ENCODE data around the gene MYD88. TPM values are rescaled to one million over a fixed set of nuclear protein-coding genes. Genes with fewer than 3 reads are reported as not detected.
A peak's percentile ranks its signal among the peaks of the same experiment; 100 is the strongest.

MYD88 gene
- polyA plus RNA-seq, 3 donors, result 286 to 427 (median 398) TPM

- TF ChIP-seq CTCF (IDR thresholded peaks at IDR 0.05), result no peak
- peaks cover 73 to 74% of the 10 kb centered on the region in 2 donors for H3K4me1 ChIP-seq (ENCODE audit: control insufficient read depth in 1 of 2, insufficient read depth in 2 of 2, low read length in 2 of 2)
- Mint-ChIP-seq H3K36me3 (peaks cover 4 to 12% of the 10 kb centered on the region in 2 donors), H3K27ac (peak overlapping the region; percentile 97 to 99 (median 98)), H3K27me3 (ENCODE audit: low read depth in 3 of 3) (no peaks in the 10 kb centered on the region), H3K4me3 (no peak overlapping the region), H3K4me1 (peaks cover 71% of the 10 kb centered on the region), H3K9me3 (peaks cover 0 to 4% (median 3%) of the 10 kb centered on the region in 7 donors)
- peak; percentile 87 to 98 (median 97) for DNase-seq
- H2AFZ ChIP-seq (ENCODE audit: insufficient read depth, low read depth, low read length, poor library complexity, severe bottlenecking), result no peak overlapping the region
- intact Hi-C loops (cut with micrococcal nuclease), result loop anchor here in 1 of 2 donors (1.0 kb wide), 1 partner anchor 10 kb away; no protein-coding TSS in a partner anchor
- H3K9ac ChIP-seq (ENCODE audit: insufficient read depth, low read length, poor library complexity, severe bottlenecking), result peak overlapping the region; percentile 16
- H3K4me2 ChIP-seq (replicated peaks; ENCODE audit: extremely low read depth, low read length, poor library complexity, severe bottlenecking), result no peak overlapping the region
- H3K9me3 ChIP-seq (replicated peaks in 1 of 2; ENCODE audit: control insufficient read depth in 1 of 2, insufficient read depth in 1 of 2, low read length in 2 of 2), result no peaks in the 10 kb centered on the region
- no peak overlapping the region for H3K4me3 ChIP-seq (replicated peaks in 1 of 3; ENCODE audit: low read depth in 2 of 3, low read length in 3 of 3)
- no peaks in the 10 kb centered on the region for H3K79me2 ChIP-seq (ENCODE audit: insufficient read depth, low read length)
- no peaks in the 10 kb centered on the region for H3K27me3 ChIP-seq (ENCODE audit: control insufficient read depth in 2 of 2, insufficient read depth in 2 of 2, low read length in 2 of 2)
- no CpG with 5 or more reads among the region's 2 CpGs for WGBS (ENCODE audit: insufficient coverage)
- peak overlapping the region in 1 of 2 donors; percentile 95 for H3K27ac ChIP-seq (ENCODE audit: low read depth in 1 of 2, low read length in 2 of 2)
- H4K20me1 ChIP-seq (ENCODE audit: insufficient read depth, low read length), result no peaks in the 10 kb centered on the region
- H3K36me3 ChIP-seq (replicated peaks in 1 of 2; ENCODE audit: control insufficient read depth in 1 of 2, insufficient read depth in 2 of 2, low read length in 2 of 2), result no peaks in the 10 kb centered on the region
Observed at GRCh38 chr3:38154033-38154494, 15.6 kb downstream of the MYD88 start.

GRCh38 chr3:38154625-38155255 is 16.3 kb downstream of the MYD88 start:
- Histone ChIP-seq H3K4me1 (ENCODE audit: control insufficient read depth in 1 of 2, insufficient read depth in 2 of 2, low read length in 2 of 2) (peaks cover 67% of the 10 kb centered on the region in 2 donors), H3K4me2 (replicated peaks; ENCODE audit: extremely low read depth, low read length, poor library complexity, severe bottlenecking) (no peak overlapping the region), H3K4me3 (replicated peaks in 1 of 3; ENCODE audit: low read depth in 2 of 3, low read length in 3 of 3) (no peak overlapping the region), H4K20me1 (ENCODE audit: insufficient read depth, low read length) (no peaks in the 10 kb centered on the region), H2AFZ (ENCODE audit: insufficient read depth, low read depth, low read length, poor library complexity, severe bottlenecking) (no peak overlapping the region), H3K9me3 (replicated peaks in 1 of 2; ENCODE audit: control insufficient read depth in 1 of 2, insufficient read depth in 1 of 2, low read length in 2 of 2) (no peaks in the 10 kb centered on the region), H3K27ac (ENCODE audit: low read depth in 1 of 2, low read length in 2 of 2) (peak overlapping the region in 1 of 2 donors; percentile 95), H3K9ac (ENCODE audit: insufficient read depth, low read length, poor library complexity, severe bottlenecking) (peak overlapping the region; percentile 16), H3K36me3 (replicated peaks in 1 of 2; ENCODE audit: control insufficient read depth in 1 of 2, insufficient read depth in 2 of 2, low read length in 2 of 2) (no peaks in the 10 kb centered on the region), H3K79me2 (ENCODE audit: insufficient read depth, low read length) (no peaks in the 10 kb centered on the region), H3K27me3 (ENCODE audit: control insufficient read depth in 2 of 2, insufficient read depth in 2 of 2, low read length in 2 of 2) (no peaks in the 10 kb centered on the region)
- Mint-ChIP-seq H3K9me3 (peaks cover 0 to 4% (median 3%) of the 10 kb centered on the region in 7 donors), H3K36me3 (peaks cover 4 to 12% of the 10 kb centered on the region in 2 donors), H3K27ac (peak overlapping the region; percentile 82 to 99 (median 97)), H3K4me3 (no peak overlapping the region), H3K27me3 (ENCODE audit: low read depth in 3 of 3) (no peaks in the 10 kb centered on the region), H3K4me1 (peaks cover 64% of the 10 kb centered on the region)
- DNase-seq, result peak in 1 of 3 donors; percentile 76
- 80% methylated on average over 2 of the region's 2 CpGs for WGBS (ENCODE audit: insufficient coverage)
- intact Hi-C loops (cut with micrococcal nuclease), result loop anchor here in 1 of 2 donors (1.0 kb wide), 1 partner anchor 10 kb away; no protein-coding TSS in a partner anchor
- no peak for TF ChIP-seq CTCF (IDR thresholded peaks at IDR 0.05)

Data from CD14-positive monocyte (primary cell).